GM20000 (cell line): ENCODE data around the gene AKNA.

Source experiments
- DNase-seq: peaks from one replicate; pipeline ENCODE4 v3.0.0; 2012; ENCODE audit warnings: low spot score
- CTCF ChIP-seq: IDR thresholded peaks from 2 replicates; pipeline ENCODE4 v1.5.1; 2012; ENCODE audit warnings: mild to moderate bottlenecking, control low read depth; ENCODE audit errors: extremely low read depth, missing control alignments

AKNA gene

GRCh38 chr9:114348261-114348905 lies 39.4 kb downstream of the AKNA start:
- DNase-seq = peak; percentile 26
- TF ChIP-seq CTCF = no peak

- DNase-seq = peak; percentile 8
- TF ChIP-seq CTCF = no peak
Measured at GRCh38 chr9:114347675-114348074, 40.1 kb downstream of the AKNA start.

- TF ChIP-seq CTCF = no peak
- no peak for DNase-seq
Measured at GRCh38 chr9:114346146-114346545, 41.6 kb downstream of the AKNA start.

- peak; percentile 17 for DNase-seq
- no peak for TF ChIP-seq CTCF
Measured at GRCh38 chr9:114345493-114346065, 42.2 kb downstream of the AKNA start.

- no peak for TF ChIP-seq CTCF
- DNase-seq = no peak
Measured at GRCh38 chr9:114344692-114345091, 43.1 kb downstream of the AKNA start.

GRCh38 chr9:114344188-114344566 lies 43.6 kb downstream of the AKNA start:
- TF ChIP-seq CTCF = no peak
- DNase-seq = no peak

- TF ChIP-seq CTCF = no peak
- no peak for DNase-seq
Measured at GRCh38 chr9:114343471-114344187, 44.2 kb downstream of the AKNA start.
